ENCODE results near the gene C16orf89.

Gene C16orf89

GRCh38 chr16:5033256-5034166 is 32.2 kb downstream of the C16orf89 start, which contains the start of gene NAGPA (continued):
- TF ChIP-seq ZNF175 (tag by site-specific recombination; IDR thresholded peaks at IDR 0.05): no peak
- TF ChIP-seq ZNF48 (tag by site-specific recombination; IDR thresholded peaks at IDR 0.05): no peak
- 0 out of 2 replicates have a peak, but pooled peaks have one; percentile 47 for TF ChIP-seq ZSCAN23 (tag by site-specific recombination; IDR thresholded peaks at IDR 0.05)
- TF ChIP-seq, protein P1, sequence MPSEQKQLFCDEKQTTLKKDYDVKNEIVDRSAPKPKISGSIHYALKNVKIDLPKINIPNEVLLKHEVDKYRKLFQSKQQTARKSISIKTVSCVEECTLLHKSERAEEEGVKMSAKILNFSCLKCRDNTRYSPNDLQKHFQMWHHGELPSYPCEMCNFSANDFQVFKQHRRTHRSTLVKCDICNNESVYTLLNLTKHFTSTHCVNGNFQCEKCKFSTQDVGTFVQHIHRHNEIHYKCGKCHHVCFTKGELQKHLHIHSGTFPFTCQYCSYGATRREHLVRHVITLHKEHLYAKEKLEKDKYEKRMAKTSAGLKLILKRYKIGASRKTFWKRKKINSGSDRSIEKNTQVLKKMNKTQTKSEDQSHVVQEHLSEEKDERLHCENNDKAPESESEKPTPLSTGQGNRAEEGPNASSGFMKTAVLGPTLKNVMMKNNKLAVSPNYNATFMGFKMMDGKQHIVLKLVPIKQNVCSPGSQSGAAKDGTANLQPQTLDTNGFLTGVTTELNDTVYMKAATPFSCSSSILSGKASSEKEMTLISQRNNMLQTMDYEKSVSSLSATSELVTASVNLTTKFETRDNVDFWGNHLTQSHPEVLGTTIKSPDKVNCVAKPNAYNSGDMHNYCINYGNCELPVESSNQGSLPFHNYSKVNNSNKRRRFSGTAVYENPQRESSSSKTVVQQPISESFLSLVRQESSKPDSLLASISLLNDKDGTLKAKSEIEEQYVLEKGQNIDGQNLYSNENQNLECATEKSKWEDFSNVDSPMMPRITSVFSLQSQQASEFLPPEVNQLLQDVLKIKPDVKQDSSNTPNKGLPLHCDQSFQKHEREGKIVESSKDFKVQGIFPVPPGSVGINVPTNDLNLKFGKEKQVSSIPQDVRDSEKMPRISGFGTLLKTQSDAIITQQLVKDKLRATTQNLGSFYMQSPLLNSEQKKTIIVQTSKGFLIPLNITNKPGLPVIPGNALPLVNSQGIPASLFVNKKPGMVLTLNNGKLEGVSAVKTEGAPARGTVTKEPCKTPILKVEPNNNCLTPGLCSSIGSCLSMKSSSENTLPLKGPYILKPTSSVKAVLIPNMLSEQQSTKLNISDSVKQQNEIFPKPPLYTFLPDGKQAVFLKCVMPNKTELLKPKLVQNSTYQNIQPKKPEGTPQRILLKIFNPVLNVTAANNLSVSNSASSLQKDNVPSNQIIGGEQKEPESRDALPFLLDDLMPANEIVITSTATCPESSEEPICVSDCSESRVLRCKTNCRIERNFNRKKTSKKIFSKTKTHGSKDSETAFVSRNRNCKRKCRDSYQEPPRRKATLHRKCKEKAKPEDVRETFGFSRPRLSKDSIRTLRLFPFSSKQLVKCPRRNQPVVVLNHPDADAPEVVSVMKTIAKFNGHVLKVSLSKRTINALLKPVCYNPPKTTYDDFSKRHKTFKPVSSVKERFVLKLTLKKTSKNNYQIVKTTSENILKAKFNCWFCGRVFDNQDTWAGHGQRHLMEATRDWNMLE (tag by site-specific recombination; conservative IDR thresholded peaks at IDR 0.05; ENCODE audit: low read depth): peak; percentile 56
- no peak for TF ChIP-seq ZNF621 (tag by site-specific recombination; IDR thresholded peaks at IDR 0.05)
- peak; percentile 99 for TF ChIP-seq YY1 (tag by site-specific recombination; IDR thresholded peaks at IDR 0.05)
- TF ChIP-seq ZNF391 (tag by site-specific recombination; IDR thresholded peaks at IDR 0.05; ENCODE audit: borderline replicate concordance, low read depth): peak; percentile 78; the same call in 1 of the 2 replicates
- peak; percentile 64 for TF ChIP-seq ZNF394 (tag by site-specific recombination; IDR thresholded peaks at IDR 0.05; ENCODE audit: borderline replicate concordance)
- TF ChIP-seq ZNF133 (tag by site-specific recombination; IDR thresholded peaks at IDR 0.05): no peak
- TF ChIP-seq ZNF585B (tag by site-specific recombination; IDR thresholded peaks at IDR 0.05): no peak
- TF ChIP-seq, protein P2, sequence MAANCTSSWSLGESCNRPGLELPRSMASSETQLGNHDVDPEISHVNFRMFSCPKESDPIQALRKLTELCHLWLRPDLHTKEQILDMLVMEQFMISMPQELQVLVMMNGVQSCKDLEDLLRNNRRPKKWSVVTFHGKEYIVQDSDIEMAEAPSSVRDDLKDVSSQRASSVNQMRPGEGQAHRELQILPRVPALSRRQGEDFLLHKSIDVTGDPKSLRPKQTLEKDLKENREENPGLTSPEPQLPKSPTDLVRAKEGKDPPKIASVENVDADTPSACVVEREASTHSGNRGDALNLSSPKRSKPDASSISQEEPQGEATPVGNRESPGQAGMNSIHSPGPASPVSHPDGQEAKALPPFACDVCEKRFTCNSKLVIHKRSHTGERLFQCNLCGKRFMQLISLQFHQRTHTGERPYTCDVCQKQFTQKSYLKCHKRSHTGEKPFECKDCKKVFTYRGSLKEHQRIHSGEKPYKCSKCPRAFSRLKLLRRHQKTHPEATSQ (tag by site-specific recombination; IDR thresholded peaks at IDR 0.05): peak; percentile 50; the same call in 1 of the 2 replicates
- peak; percentile 73 for TF ChIP-seq SP3 (tag by site-specific recombination; IDR thresholded peaks at IDR 0.05)
- TF ChIP-seq GLIS1 (tag by site-specific recombination; IDR thresholded peaks at IDR 0.05): peak; percentile 80
- TF ChIP-seq ZBTB17 (tag by site-specific recombination; IDR thresholded peaks at IDR 0.05): peak; percentile 87
- no peak for TF ChIP-seq ZNF341 (tag by site-specific recombination; IDR thresholded peaks at IDR 0.05; ENCODE audit: low read depth)
- no peak for TF ChIP-seq ZNF664 (tag by site-specific recombination; IDR thresholded peaks at IDR 0.05)
- no peak for TF ChIP-seq ZNF707 (tag by site-specific recombination; IDR thresholded peaks at IDR 0.05)
- peak; percentile 52 for TF ChIP-seq KLF1 (tag by site-specific recombination; IDR thresholded peaks at IDR 0.05)
- TF ChIP-seq SP7 (tag by site-specific recombination; IDR thresholded peaks at IDR 0.05): peak; percentile 83
- TF ChIP-seq ZNF658 (tag by site-specific recombination; IDR thresholded peaks at IDR 0.05): 0 out of 2 replicates have a peak, but pooled peaks have one; percentile 67
- peak; percentile 96 for TF ChIP-seq ZXDB (tag by site-specific recombination; IDR thresholded peaks at IDR 0.05)
- peak; percentile 93 for TF ChIP-seq ZSCAN30 (tag by site-specific recombination; IDR thresholded peaks at IDR 0.05)
- no peak for TF ChIP-seq ZNF221 (tag by site-specific recombination; IDR thresholded peaks at IDR 0.05; ENCODE audit: borderline replicate concordance)
- peak; percentile 82 for TF ChIP-seq ZNF629 (tag by site-specific recombination; IDR thresholded peaks at IDR 0.05)
- no peak for TF ChIP-seq ZNF747 (tag by site-specific recombination; IDR thresholded peaks at IDR 0.05)
- no peak for TF ChIP-seq ZNF548 (tag by site-specific recombination; IDR thresholded peaks at IDR 0.05)
- TF ChIP-seq, protein P3, sequence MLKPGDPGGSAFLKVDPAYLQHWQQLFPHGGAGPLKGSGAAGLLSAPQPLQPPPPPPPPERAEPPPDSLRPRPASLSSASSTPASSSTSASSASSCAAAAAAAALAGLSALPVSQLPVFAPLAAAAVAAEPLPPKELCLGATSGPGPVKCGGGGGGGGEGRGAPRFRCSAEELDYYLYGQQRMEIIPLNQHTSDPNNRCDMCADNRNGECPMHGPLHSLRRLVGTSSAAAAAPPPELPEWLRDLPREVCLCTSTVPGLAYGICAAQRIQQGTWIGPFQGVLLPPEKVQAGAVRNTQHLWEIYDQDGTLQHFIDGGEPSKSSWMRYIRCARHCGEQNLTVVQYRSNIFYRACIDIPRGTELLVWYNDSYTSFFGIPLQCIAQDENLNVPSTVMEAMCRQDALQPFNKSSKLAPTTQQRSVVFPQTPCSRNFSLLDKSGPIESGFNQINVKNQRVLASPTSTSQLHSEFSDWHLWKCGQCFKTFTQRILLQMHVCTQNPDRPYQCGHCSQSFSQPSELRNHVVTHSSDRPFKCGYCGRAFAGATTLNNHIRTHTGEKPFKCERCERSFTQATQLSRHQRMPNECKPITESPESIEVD (tag by site-specific recombination; IDR thresholded peaks at IDR 0.05): no peak
- TF ChIP-seq, protein P4, sequence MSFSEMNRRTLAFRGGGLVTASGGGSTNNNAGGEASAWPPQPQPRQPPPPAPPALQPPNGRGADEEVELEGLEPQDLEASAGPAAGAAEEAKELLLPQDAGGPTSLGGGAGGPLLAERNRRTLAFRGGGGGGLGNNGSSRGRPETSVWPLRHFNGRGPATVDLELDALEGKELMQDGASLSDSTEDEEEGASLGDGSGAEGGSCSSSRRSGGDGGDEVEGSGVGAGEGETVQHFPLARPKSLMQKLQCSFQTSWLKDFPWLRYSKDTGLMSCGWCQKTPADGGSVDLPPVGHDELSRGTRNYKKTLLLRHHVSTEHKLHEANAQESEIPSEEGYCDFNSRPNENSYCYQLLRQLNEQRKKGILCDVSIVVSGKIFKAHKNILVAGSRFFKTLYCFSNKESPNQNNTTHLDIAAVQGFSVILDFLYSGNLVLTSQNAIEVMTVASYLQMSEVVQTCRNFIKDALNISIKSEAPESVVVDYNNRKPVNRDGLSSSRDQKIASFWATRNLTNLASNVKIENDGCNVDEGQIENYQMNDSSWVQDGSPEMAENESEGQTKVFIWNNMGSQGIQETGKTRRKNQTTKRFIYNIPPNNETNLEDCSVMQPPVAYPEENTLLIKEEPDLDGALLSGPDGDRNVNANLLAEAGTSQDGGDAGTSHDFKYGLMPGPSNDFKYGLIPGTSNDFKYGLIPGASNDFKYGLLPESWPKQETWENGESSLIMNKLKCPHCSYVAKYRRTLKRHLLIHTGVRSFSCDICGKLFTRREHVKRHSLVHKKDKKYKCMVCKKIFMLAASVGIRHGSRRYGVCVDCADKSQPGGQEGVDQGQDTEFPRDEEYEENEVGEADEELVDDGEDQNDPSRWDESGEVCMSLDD (tag by site-specific recombination; IDR thresholded peaks at IDR 0.05): no peak
- peak; percentile 93 for TF ChIP-seq FEZF1 (tag by site-specific recombination; IDR thresholded peaks at IDR 0.05)
- peak; percentile 75 for TF ChIP-seq ZEB2 (tag by site-specific recombination; IDR thresholded peaks at IDR 0.05)

Measured in HEK293 (cell line).